IPS DF 6.9 (cell line): ENCODE results near the gene CAMTA1.
"Not testable (repeated sequence)": the region's sequence is repeated elsewhere in the genome, so short reads cannot be mapped to it uniquely, and the experiment has no call there.

ENCODE experiments used
- DNase-seq: peaks from one replicate; pipeline ENCODE4 v3.0.0-alpha.2; 2013; ENCODE audit warnings: low read depth, low spot score
- H3K27ac ChIP-seq: one replicate; pipeline ENCODE4 v1.5.1; 2013; ENCODE audit warnings: low read length, control low read depth
- H3K27me3 ChIP-seq: 2 replicates; pipeline ENCODE4 v1.6.1; 2013; ENCODE audit warnings: mild to moderate bottlenecking, low read length; ENCODE audit not compliant: control insufficient read depth, insufficient read depth
- H3K36me3 ChIP-seq: 2 replicates; pipeline ENCODE4 v1.6.1; 2013; ENCODE audit warnings: low read length; ENCODE audit not compliant: control insufficient read depth, insufficient read depth
- H3K4me1 ChIP-seq: 2 replicates; pipeline ENCODE4 v1.6.1; 2013; ENCODE audit warnings: low read length; ENCODE audit not compliant: control insufficient read depth, insufficient read depth
- H3K4me3 ChIP-seq: 2 replicates; pipeline ENCODE4 v1.5.1; 2013; ENCODE audit warnings: mild to moderate bottlenecking, low read length
- H3K9me3 ChIP-seq: 2 replicates; pipeline ENCODE4 v1.6.1; 2013; ENCODE audit warnings: low read length, inconsistent platforms; ENCODE audit not compliant: control insufficient read depth, insufficient read depth
- WGBS: extraction: QIAGEN DNeasy Blood & Tissue Kit; methylation state at CpG from one replicate; pipeline ENCODE4 v1.1.7; 2013; ENCODE audit warnings: mixed read lengths, missing lambda C conversion rate; ENCODE audit not compliant: insufficient read length, insufficient coverage; 5-methylcytosine and 5-hydroxymethylcytosine counted together

Gene CAMTA1

GRCh38 chr1:7690496-7691182 is 905.4 kb downstream of the CAMTA1 start:
- no peak overlapping the region for H3K27ac ChIP-seq
- no peaks in the 10 kb centered on the region for H3K9me3 ChIP-seq
- no peaks in the 10 kb centered on the region for H3K27me3 ChIP-seq
- DNase-seq = no peak
- no peaks in the 10 kb centered on the region for H3K36me3 ChIP-seq
- no peak overlapping the region for H3K4me3 ChIP-seq
- no peaks in the 10 kb centered on the region for H3K4me1 ChIP-seq
- WGBS = no CpG with 5 or more reads among the region's 17 CpGs

GRCh38 chr1:7691576-7691975 is 906.3 kb downstream of the CAMTA1 start:
- H3K4me3 ChIP-seq = no peak overlapping the region
- no peak for DNase-seq
- no peaks in the 10 kb centered on the region for H3K4me1 ChIP-seq
- H3K9me3 ChIP-seq = no peaks in the 10 kb centered on the region
- no peaks in the 10 kb centered on the region for H3K36me3 ChIP-seq
- no peaks in the 10 kb centered on the region for H3K27me3 ChIP-seq
- H3K27ac ChIP-seq = no peak overlapping the region
- WGBS = no CpG with 5 or more reads among the region's 3 CpGs

- Histone ChIP-seq H3K36me3 (no peaks in the 10 kb centered on the region), H3K27me3 (no peaks in the 10 kb centered on the region), H3K27ac (no peak overlapping the region), H3K9me3 (no peaks in the 10 kb centered on the region), H3K4me3 (no peak overlapping the region), H3K4me1 (no peaks in the 10 kb centered on the region)
- no CpG with 5 or more reads among the region's 3 CpGs for WGBS
- no peak for DNase-seq
Measured at GRCh38 chr1:7692005-7692404, 906.8 kb downstream of the CAMTA1 start.

- not testable (repeated sequence) for H3K9me3 ChIP-seq, H3K27ac ChIP-seq, H3K4me3 ChIP-seq, H3K27me3 ChIP-seq, DNase-seq, H3K4me1 ChIP-seq, H3K36me3 ChIP-seq
- WGBS = no CpG with 5 or more reads among the region's 5 CpGs
Measured at GRCh38 chr1:7693037-7693436, 907.8 kb downstream of the CAMTA1 start.

- Histone ChIP-seq H3K4me1 (no peaks in the 10 kb centered on the region), H3K27ac (no peak overlapping the region), H3K36me3 (no peaks in the 10 kb centered on the region), H3K27me3 (no peaks in the 10 kb centered on the region), H3K9me3 (no peaks in the 10 kb centered on the region), H3K4me3 (no peak overlapping the region)
- WGBS = no CpG with 5 or more reads among the region's 2 CpGs
- no peak for DNase-seq
Measured at GRCh38 chr1:7693662-7694061, 908.4 kb downstream of the CAMTA1 start.

GRCh38 chr1:7694600-7695496 is 909.6 kb downstream of the CAMTA1 start:
- Histone ChIP-seq H3K4me3 (no peak overlapping the region), H3K36me3 (no peaks in the 10 kb centered on the region), H3K9me3 (no peaks in the 10 kb centered on the region), H3K27ac (no peak overlapping the region), H3K27me3 (no peaks in the 10 kb centered on the region), H3K4me1 (no peaks in the 10 kb centered on the region)
- no CpG with 5 or more reads among the region's 17 CpGs for WGBS
- DNase-seq = no peak

- DNase-seq = no peak
- Histone ChIP-seq H3K9me3 (no peaks in the 10 kb centered on the region), H3K4me3 (no peak overlapping the region), H3K36me3 (no peaks in the 10 kb centered on the region), H3K27me3 (no peaks in the 10 kb centered on the region), H3K4me1 (no peaks in the 10 kb centered on the region), H3K27ac (no peak overlapping the region)
- no CpG with 5 or more reads among the region's 6 CpGs for WGBS
Measured at GRCh38 chr1:7695497-7696117, 910.4 kb downstream of the CAMTA1 start.

GRCh38 chr1:7698641-7699040 is 913.4 kb downstream of the CAMTA1 start:
- WGBS = no CpG with 5 or more reads among the region's 7 CpGs
- H3K27me3 ChIP-seq = peaks cover 5% of the 10 kb centered on the region; the same call in 1 of the 2 replicates
- no peak overlapping the region for H3K27ac ChIP-seq
- H3K9me3 ChIP-seq = no peaks in the 10 kb centered on the region
- H3K4me3 ChIP-seq = no peak overlapping the region
- no peaks in the 10 kb centered on the region for H3K36me3 ChIP-seq
- no peak for DNase-seq
- H3K4me1 ChIP-seq = peaks cover 6% of the 10 kb centered on the region; the same call in 1 of the 2 replicates

- Histone ChIP-seq H3K27ac (no peak overlapping the region), H3K9me3 (no peaks in the 10 kb centered on the region), H3K4me1 (peaks cover 8% of the 10 kb centered on the region; the same call in 1 of the 2 replicates), H3K4me3 (no peak overlapping the region), H3K36me3 (no peaks in the 10 kb centered on the region), H3K27me3 (peaks cover 5% of the 10 kb centered on the region; the same call in 1 of the 2 replicates)
- DNase-seq = no peak
- whole genome bisulfite sequencing = no CpG with 5 or more reads among the region's 5 CpGs
Measured at GRCh38 chr1:7702365-7702764, 917.1 kb downstream of the CAMTA1 start.
